Measurements from ENCODE around the gene ENPP6. TPM values are rescaled to one million over a fixed set of nuclear protein-coding genes. Genes with fewer than 3 reads are reported as not detected.
"Not testable (repeated sequence)": the region's sequence is repeated elsewhere in the genome, so short reads cannot be mapped to it uniquely, and the experiment has no call there.

The ENPP6 gene
- total RNA-seq, 4 donors from 2014 or later = 0.97 TPM; not detected in 3

DNA sequence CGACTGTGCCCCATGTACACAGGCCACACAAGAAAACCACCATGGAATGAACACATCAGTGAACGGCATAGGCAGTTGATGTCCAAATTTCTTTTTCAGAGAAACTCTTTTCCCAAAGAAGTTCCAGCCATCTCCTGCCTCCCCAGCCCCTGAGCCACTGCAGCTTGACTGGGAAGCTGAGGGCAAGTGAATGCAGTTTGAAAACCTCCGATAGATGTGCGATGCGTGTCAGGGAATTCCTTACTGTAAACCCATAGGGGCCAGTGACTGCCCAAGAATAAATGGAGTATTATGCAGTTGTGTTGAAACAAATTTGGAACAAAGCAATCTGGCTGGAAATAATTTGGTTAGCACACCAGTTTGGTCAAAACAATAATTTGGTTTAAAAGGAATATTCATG, 72.1 kb downstream of the ENPP6 start:
- Histone ChIP-seq H3K4me3 (no peak overlapping the region), H3K27me3 (no peaks in the 10 kb centered on the region), H3K4me1 (no peaks in the 10 kb centered on the region), H3K36me3 (no peaks in the 10 kb centered on the region), H3K9me3 (no peaks in the 10 kb centered on the region), H3K27ac (no peak overlapping the region)
- TF ChIP-seq POLR2A (IDR thresholded peaks at IDR 0.05) = no peak
- TF ChIP-seq, protein P1, sequence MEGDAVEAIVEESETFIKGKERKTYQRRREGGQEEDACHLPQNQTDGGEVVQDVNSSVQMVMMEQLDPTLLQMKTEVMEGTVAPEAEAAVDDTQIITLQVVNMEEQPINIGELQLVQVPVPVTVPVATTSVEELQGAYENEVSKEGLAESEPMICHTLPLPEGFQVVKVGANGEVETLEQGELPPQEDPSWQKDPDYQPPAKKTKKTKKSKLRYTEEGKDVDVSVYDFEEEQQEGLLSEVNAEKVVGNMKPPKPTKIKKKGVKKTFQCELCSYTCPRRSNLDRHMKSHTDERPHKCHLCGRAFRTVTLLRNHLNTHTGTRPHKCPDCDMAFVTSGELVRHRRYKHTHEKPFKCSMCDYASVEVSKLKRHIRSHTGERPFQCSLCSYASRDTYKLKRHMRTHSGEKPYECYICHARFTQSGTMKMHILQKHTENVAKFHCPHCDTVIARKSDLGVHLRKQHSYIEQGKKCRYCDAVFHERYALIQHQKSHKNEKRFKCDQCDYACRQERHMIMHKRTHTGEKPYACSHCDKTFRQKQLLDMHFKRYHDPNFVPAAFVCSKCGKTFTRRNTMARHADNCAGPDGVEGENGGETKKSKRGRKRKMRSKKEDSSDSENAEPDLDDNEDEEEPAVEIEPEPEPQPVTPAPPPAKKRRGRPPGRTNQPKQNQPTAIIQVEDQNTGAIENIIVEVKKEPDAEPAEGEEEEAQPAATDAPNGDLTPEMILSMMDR (IDR thresholded peaks at IDR 0.05) = no peak
- no peak for DNase-seq
- intact Hi-C loops (cut with DNase I; ENCODE audit: low total_unique reads) = no loop called here

GRCh38 chr4:184143770-184144564, 73.7 kb downstream of the ENPP6 start:
- DNase-seq = no peak
- intact Hi-C loops (cut with DNase I; ENCODE audit: low total_unique reads) = no loop called here
- TF ChIP-seq, protein P1 (IDR thresholded peaks at IDR 0.05) = no peak
- TF ChIP-seq POLR2A (IDR thresholded peaks at IDR 0.05) = no peak

GRCh38 chr4:184142121-184143000, 75.3 kb downstream of the ENPP6 start:
- DNase-seq = no peak
- TF ChIP-seq POLR2A (IDR thresholded peaks at IDR 0.05) = no peak
- TF ChIP-seq, protein P1 (IDR thresholded peaks at IDR 0.05) = no peak
- Histone ChIP-seq H3K4me1 (no peaks in the 10 kb centered on the region), H3K9me3 (no peaks in the 10 kb centered on the region), H3K4me3 (no peak overlapping the region), H3K36me3 (no peaks in the 10 kb centered on the region), H3K27ac (no peak overlapping the region), H3K27me3 (no peaks in the 10 kb centered on the region)
- intact Hi-C loops (cut with DNase I; ENCODE audit: low total_unique reads) = no loop called here

More at GRCh38 chr4:184143770-184144564, 73.7 kb downstream of the ENPP6 start:
- Histone ChIP-seq H3K36me3 (no peaks in the 10 kb centered on the region), H3K9me3 (no peaks in the 10 kb centered on the region), H3K27me3 (no peaks in the 10 kb centered on the region), H3K4me1 (no peaks in the 10 kb centered on the region), H3K27ac (no peak overlapping the region), H3K4me3 (no peak overlapping the region)

DNA sequence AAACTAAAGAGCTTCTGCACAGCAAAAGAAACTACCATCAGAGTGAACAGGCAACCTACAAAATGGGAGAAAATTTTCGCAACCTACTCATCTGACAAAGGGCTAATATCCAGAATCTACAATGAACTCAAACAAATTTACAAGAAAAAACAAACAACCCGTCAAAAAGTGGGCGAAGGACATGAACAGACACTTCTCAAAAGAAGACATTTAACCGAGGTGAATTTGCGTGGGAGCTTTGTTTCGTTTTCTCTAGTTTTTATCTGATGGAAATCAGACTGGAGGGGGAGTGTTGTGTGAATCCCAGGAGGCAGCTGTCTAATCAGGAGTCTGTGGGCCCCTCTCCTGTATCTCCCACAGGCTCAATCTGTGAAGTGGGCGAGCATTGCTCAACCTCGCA, 76.8 kb downstream of the ENPP6 start:
- H3K4me3 ChIP-seq; H3K9me3 ChIP-seq; H3K4me1 ChIP-seq; H3K27me3 ChIP-seq; H3K36me3 ChIP-seq; H3K27ac ChIP-seq; intact Hi-C loops (cut with DNase I; ENCODE audit: low total_unique reads); DNase-seq: not testable (repeated sequence)

- DNase-seq = no peak
- intact Hi-C loops (cut with DNase I; ENCODE audit: low total_unique reads) = no loop called here
- no peaks in the 10 kb centered on the region for H3K27me3 ChIP-seq
- H3K36me3 ChIP-seq = no peaks in the 10 kb centered on the region
- H3K9me3 ChIP-seq = peaks cover 0 to 3% of the 10 kb centered on the region in 2 donors
- no peak overlapping the region for H3K27ac ChIP-seq
- no peak overlapping the region for H3K4me3 ChIP-seq
- no peaks in the 10 kb centered on the region for H3K4me1 ChIP-seq
- TF ChIP-seq, protein P1 (IDR thresholded peaks at IDR 0.05) = no peak
Measured at GRCh38 chr4:184136525-184136924, 81.1 kb downstream of the ENPP6 start.

Data from uterus (tissue), 4 donors.